Fibroblast of skin of right quadriceps (primary cell): ENCODE data around the gene EHMT1.
A peak's percentile ranks its signal among the peaks of the same experiment; 100 is the strongest.

Experiments
- DNase-seq: peaks from one replicate; pipeline ENCODE4 v3.0.0-alpha.2; 2013

Gene EHMT1

GRCh38 chr9:137814841-137815240 is 196.0 kb downstream of the EHMT1 start:
- no peak for DNase-seq

- no peak for DNase-seq
These were observed 196.8 kb downstream of the EHMT1 start for GRCh38 chr9:137815256-137816255.

DNA sequence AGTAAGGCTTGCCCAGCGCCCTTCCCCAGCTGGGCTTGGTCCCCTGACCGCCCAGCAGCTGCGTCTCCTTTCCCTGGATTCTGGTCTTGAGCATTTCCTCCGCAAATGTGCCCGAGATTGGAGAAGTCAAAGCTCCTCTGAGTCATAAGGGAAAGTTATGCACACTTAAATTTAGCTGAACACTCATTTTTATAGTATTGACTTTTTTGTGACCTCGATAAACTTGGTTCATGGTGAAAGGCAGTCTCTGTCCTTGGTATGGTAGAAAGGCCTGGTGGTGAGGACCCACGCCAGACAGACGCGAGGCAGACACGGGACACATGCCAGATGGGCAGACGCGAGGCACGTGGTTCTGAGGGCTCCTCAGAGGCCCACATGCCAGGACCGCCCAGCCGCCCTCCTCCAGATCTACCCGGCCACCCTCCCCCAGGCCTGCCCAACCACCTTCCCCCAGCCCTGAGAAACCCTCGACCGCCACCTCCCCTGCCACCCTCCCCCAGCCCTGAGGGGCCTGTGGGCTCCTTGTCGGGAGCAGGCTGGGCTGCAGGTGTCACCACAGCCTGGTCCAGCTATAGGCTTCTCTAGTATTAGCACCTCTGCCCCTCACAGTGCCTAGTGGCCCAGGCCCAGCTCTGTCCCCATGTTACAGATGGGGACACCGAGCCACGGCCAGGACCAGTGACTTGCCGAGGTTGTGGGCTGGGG is 197.9 kb downstream of the EHMT1 start:
- DNase-seq, result no peak

DNA sequence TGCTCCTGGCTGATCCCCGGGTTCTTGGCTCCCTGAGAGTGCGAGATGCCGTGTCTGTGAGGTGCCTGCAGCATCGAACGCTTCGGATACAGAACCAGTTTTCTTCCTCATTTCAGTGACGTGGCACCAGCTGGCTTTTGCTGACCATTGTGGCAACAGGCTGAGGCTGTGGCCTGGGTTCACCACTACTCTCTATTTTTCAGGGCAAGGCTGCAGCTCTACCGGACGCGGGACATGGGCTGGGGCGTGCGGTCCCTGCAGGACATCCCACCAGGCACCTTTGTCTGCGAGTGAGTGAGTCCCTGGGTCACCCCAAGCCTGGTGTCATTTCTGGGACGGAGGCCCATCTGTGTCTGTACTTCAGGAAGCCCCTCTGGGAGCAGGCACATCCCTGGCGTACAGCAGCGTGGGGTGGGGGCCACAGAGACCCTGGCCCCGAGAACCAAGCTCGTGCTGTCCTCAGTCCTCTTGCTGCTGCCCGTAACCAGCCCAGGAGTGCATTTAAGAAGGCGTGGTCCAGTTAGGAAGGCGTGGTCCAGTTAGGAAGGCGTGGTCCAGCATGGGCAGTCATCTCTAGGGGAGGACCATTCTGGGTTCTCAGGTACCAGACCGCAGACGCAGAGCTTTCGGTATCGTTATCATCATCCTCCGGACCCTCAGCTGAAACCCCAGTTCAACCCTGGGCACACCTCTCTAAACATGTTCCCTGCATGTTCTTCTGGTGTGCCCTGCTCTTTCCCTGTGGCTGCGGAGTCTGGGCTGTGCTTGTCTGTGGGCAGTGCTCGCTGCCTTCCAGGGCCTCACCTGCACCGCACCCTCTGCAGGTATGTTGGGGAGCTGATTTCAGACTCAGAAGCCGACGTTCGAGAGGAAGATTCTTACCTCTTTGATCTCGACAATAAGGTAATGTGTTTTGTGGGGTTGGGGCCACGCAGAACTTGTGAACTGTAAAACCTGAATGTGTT is 198.7 kb downstream of the EHMT1 start:
- DNase-seq, result no peak

DNA sequence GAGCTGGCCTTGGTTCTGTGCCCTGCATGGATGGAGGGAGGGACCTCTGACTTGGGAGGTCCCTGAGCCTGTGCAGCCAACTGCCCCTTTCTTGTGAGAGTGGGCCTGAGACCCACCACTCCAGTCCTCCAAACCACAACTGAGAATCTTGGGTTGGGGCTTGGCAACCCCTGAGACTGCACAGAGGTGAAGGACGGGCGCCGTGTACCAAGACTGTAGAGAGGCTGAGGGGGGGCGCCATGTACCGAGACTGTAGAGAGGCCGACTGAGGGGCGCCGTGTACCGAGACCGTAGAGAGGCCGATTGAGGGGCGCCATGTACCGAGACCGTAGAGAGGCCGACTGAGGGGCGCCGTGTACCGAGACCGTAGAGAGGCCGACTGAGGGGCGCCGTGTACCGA is 199.5 kb downstream of the EHMT1 start:
- DNase-seq, result no peak

GRCh38 chr9:137820161-137820855 is 201.5 kb downstream of the EHMT1 start:
- no peak for DNase-seq

- no peak for DNase-seq
These were observed 205.4 kb downstream of the EHMT1 start for GRCh38 chr9:137823986-137824771.

- no peak for DNase-seq
These were observed 206.7 kb downstream of the EHMT1 start for GRCh38 chr9:137825324-137825989.

DNA sequence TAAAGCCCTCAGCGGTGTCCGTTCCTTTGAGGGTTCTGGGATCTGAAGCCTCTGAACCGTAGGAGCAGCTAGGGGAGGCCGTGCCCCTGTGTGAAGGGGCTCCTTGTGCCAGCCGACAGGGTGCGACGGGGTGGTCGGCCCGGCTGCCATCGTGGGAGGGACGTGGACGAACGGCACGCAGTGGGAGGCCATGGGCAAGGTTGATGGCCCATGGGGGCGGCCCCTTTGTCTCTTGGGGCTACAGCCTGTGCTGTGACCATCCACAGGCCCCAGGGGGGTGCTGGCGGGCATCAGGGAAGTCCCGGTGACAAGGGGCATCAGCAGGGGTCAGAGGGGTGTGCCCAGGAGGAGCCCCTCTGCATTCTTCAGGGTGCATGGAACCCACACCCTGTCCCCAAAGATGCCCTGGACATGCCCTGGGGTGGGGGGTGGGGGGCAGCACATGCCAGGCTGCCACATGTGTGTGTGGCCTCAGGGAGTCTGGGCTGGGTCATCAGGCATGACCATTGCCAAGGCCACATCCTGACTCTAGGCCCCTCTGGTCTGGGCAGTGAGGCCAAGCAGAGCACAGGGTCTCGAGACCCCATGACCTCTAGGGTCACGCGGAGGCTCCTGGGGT is 209.2 kb downstream of the EHMT1 start:
- no peak for DNase-seq

DNA sequence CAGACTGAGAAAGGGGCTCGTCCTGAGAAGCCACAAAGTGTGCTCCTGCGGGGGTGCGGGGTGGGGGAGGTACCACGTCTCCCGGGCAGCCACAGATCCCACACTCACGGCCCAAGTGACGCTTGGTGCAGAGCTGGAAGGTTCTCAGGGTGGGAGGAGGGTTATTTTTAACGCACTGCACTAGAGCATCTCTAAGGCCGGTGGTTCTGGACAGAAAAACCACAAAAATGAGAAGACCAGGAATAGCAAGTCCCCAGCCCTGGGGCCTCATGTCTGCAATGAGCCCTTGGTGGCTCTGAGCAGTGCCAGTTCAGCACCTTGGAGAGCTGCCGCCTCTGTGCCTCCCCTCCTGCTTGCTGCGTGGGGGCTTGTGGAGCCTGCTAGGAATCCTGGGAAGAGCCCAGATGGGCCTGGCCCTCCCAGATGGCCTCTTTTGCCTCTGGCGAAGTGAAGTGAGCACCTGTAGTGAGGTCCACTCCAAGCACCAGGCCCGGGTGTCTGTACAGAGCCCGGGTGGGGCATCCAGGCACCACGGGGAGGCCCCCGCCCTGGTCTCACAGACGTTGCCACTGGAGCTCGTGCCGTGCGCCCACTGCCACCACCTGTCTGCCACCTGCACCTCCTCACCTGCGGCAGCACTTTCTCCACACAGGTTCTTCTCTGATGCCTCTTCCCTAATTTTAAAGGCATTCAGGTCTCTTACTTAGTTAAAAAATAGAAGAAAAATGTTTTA is 209.9 kb downstream of the EHMT1 start:
- DNase-seq, result peak; percentile 28

GRCh38 chr9:137829260-137829996 is 210.6 kb downstream of the EHMT1 start:
- no peak for DNase-seq

- DNase-seq, result no peak
These were observed 213.4 kb downstream of the EHMT1 start for GRCh38 chr9:137832191-137832700.

- DNase-seq, result no peak
These were observed 214.2 kb downstream of the EHMT1 start for GRCh38 chr9:137832830-137833590.

DNA sequence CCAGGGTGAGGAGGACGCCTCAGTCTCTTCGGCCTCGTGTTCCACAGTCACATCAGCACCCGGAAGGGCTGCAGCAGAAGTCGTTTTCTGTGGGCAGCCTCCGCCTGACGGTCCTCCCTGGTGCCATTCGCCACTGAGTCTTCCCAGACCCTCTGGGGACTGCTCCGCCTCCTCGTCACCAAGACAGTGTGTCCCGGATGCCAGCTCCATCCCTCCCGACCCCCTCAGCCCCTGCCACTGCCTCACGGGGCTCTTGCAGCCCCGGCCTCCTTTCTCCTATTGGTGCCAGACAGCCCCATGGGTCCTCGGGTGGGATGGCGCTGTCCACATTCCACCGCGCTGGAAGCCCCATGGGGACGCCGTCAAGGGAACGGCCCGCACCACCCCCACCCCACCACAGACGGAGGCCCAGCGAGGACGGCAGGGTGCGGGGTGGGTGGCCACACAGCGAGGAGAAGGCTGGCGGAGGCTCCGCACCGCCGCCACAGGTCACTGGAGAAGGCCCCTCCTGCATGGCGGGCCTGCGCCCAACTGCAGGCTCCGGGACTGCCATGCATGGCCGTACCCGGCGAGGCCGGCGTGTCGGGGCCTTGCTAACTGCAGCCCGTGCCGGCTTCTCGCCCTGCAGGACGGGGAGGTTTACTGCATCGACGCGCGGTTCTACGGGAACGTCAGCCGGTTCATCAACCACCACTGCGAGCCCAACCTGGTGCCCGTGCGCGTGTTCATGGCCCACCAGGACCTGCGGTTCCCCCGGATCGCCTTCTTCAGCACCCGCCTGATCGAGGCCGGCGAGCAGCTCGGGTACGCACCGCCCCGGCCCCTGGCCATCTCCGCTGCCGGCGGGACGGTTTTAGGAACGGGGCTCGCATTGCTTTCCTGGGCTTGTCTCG is 215.2 kb downstream of the EHMT1 start:
- no peak for DNase-seq

GRCh38 chr9:137834846-137835546 is 216.2 kb downstream of the EHMT1 start:
- no peak for DNase-seq
